Kidney tubule cell (primary cell): ENCODE data around the gene PRDX5.
A peak's percentile ranks its signal among the peaks of the same experiment; 100 is the strongest.

Source experiments
- DNase-seq: peaks from one replicate; pipeline ENCODE4 v3.0.0-alpha.2; 2018; ENCODE audit warnings: low spot score

Gene PRDX5

GRCh38 chr11:64362339-64362738 lies 44.4 kb downstream of the PRDX5 start:
- DNase-seq = no peak

- DNase-seq = no peak
Observed at GRCh38 chr11:64364435-64364834, 46.5 kb downstream of the PRDX5 start.

GRCh38 chr11:64364911-64365310 lies 47.0 kb downstream of the PRDX5 start:
- no peak for DNase-seq

- DNase-seq = peak; percentile 47
Observed at GRCh38 chr11:64366751-64367150, 48.8 kb downstream of the PRDX5 start.

GRCh38 chr11:64367931-64368672 lies 50.2 kb downstream of the PRDX5 start:
- no peak for DNase-seq

- no peak for DNase-seq
Observed at GRCh38 chr11:64368673-64369074, 50.8 kb downstream of the PRDX5 start.

- DNase-seq = no peak
Observed at GRCh38 chr11:64369440-64370421, 51.8 kb downstream of the PRDX5 start.

GRCh38 chr11:64371201-64371600 lies 53.3 kb downstream of the PRDX5 start:
- DNase-seq = no peak
